B cell (primary cell): ENCODE data around the gene CNPPD1. TPM values are rescaled to one million over a fixed set of nuclear protein-coding genes. Genes with fewer than 3 reads are reported as not detected.
A peak's percentile ranks its signal among the peaks of the same experiment; 100 is the strongest.

Experiments used
- ATAC-seq: fragments of 200-7000 bp; cut with Tn5 transposase; one replicate; pipeline ENCODE4 v1.10.0; 2021; ENCODE audit warnings: low read depth, mild to moderate bottlenecking, moderate number of reproducible peaks, moderate library complexity
- CTCF ChIA-PET: fragments of 350-600 bp; sonication (Branson Sonifier 250); formaldehyde crosslinking; loops from one replicate; lab custom pipeline; 2021; ENCODE audit warnings: antibody characterized with exemption, inconsistent platforms; lab: Charles Lee
- POLR2A ChIA-PET: fragments of 350-600 bp; sonication (Branson Sonifier 250); formaldehyde crosslinking; loops from one replicate; lab custom pipeline; 2021; ENCODE audit warnings: antibody characterized with exemption; lab: Charles Lee
- DNase-seq: peaks from one replicate; pipeline ENCODE4 v3.0.0; 2013
- H2AFZ ChIP-seq: 2 replicates; pipeline ENCODE4 v1.6.1; 2012; ENCODE audit warnings: mild to moderate bottlenecking, low read depth, low read length; ENCODE audit not compliant: insufficient read depth, poor library complexity, severe bottlenecking
- H3K27ac ChIP-seq, 2 donors: 1 replicate in 1 of 2; 2 replicates in 1 of 2; pipeline ENCODE4 v1.5.1; 2012 to 2013; ENCODE audit warnings: low read length in 2 of 2, mild to moderate bottlenecking in 2 of 2, moderate library complexity in 1 of 2
- H3K27me3 ChIP-seq, 4 experiments: fragments of 200-600 bp in 1 of 4; sonication (generic) in 1 of 4; replicated peaks in 1 of 4; 1 replicate in 2 of 4; 2 replicates in 2 of 4; pipeline versions ENCODE4 v1.6.1 to v1.7.0; 2013 to 2016; ENCODE audit warnings: low read length in 3 of 4, mild to moderate bottlenecking in 2 of 4, mixed read lengths in 1 of 4, moderate library complexity in 1 of 4; ENCODE audit not compliant: insufficient read depth in 4 of 4, control insufficient read depth in 3 of 4; ENCODE audit errors: control extremely low read depth in 1 of 4
- H3K36me3 ChIP-seq, 2 experiments: replicated peaks in 1 of 2; 1 replicate in 1 of 2; 2 replicates in 1 of 2; pipeline versions ENCODE4 v1.6.1 to v1.7.1; 2013; ENCODE audit warnings: low read length in 1 of 2; ENCODE audit not compliant: insufficient read depth in 2 of 2, control insufficient read depth in 1 of 2; ENCODE audit errors: control extremely low read depth in 1 of 2, extremely low read depth in 1 of 2
- H3K4me1 ChIP-seq, 2 donors: fragments of 200-600 bp in 1 of 2; sonication (generic) in 1 of 2; 1 replicate in 1 of 2; 2 replicates in 1 of 2; pipeline versions ENCODE4 v1.5.1 to v1.6.1; 2013 to 2017; ENCODE audit warnings: low read length in 2 of 2; ENCODE audit not compliant: control insufficient read depth in 2 of 2, insufficient read depth in 2 of 2
- H3K4me2 ChIP-seq: replicated peaks from 2 replicates; pipeline ENCODE3; 2012; ENCODE audit warnings: mild to moderate bottlenecking, low read depth, low read length; ENCODE audit not compliant: poor library complexity, severe bottlenecking
- H3K4me3 ChIP-seq, 5 experiments: fragments of 200-600 bp in 1 of 5; sonication (generic) in 1 of 5; 1 replicate in 3 of 5; 2 replicates in 2 of 5; pipeline versions ENCODE4 v1.5.1 to v1.7.0; 2011 to 2016; ENCODE audit warnings: low read length in 4 of 5, mild to moderate bottlenecking in 4 of 5, low read depth in 2 of 5, control low read depth in 1 of 5, moderate library complexity in 1 of 5; ENCODE audit not compliant: insufficient read depth in 1 of 5; ENCODE audit errors: control extremely low read depth in 1 of 5, extremely low read depth in 1 of 5
- H3K79me2 ChIP-seq: fragments of 200-600 bp; sonication (generic); one replicate; pipeline ENCODE4 v1.6.0; 2016; ENCODE audit warnings: low read length; ENCODE audit not compliant: control insufficient read depth, insufficient read depth
- H3K9ac ChIP-seq: fragments of 200-600 bp; sonication (generic); 2 replicates; pipeline ENCODE4 v1.6.1; 2017; ENCODE audit warnings: mild to moderate bottlenecking, low read length, moderate library complexity
- H3K9me3 ChIP-seq, 3 donors: one replicate each; pipeline versions ENCODE4 v1.6.1 to v1.7.1; 2013; ENCODE audit warnings: low read length in 2 of 3; ENCODE audit not compliant: control insufficient read depth in 2 of 3, insufficient read depth in 1 of 3; ENCODE audit errors: control extremely low read depth in 1 of 3
- H4K20me1 ChIP-seq: 2 replicates; pipeline ENCODE4 v1.6.0; 2012; ENCODE audit warnings: mild to moderate bottlenecking, low read length; ENCODE audit not compliant: insufficient read depth, control insufficient read depth, poor library complexity, severe bottlenecking
- H3K27ac Mint-ChIP-seq: one replicate; pipeline ENCODE4 v1.8.0; 2021; ENCODE audit warnings: mixed read lengths
- H3K27me3 Mint-ChIP-seq: one replicate; pipeline ENCODE4 v1.8.0; 2021; ENCODE audit warnings: mixed read lengths
- H3K4me1 Mint-ChIP-seq: one replicate; pipeline ENCODE4 v1.8.0; 2021; ENCODE audit warnings: mixed read lengths
- H3K4me3 Mint-ChIP-seq: one replicate; pipeline ENCODE4 v1.8.0; 2021; ENCODE audit warnings: mixed read lengths
- H3K9me3 Mint-ChIP-seq: one replicate; pipeline ENCODE4 v1.8.0; 2022; ENCODE audit warnings: mixed read lengths; ENCODE audit not compliant: insufficient read depth
- CTCF ChIP-seq: fragments of 200-600 bp; IDR thresholded peaks from one replicate; pipeline ENCODE4 v1.8.0; 2022; ENCODE audit warnings: antibody characterized with exemption, mild to moderate bottlenecking
- EZH2 ChIP-seq: IDR thresholded peaks from 2 replicates; pipeline ENCODE4 v1.6.1; 2012; ENCODE audit warnings: borderline replicate concordance, low read depth, mild to moderate bottlenecking, moderate library complexity, low read length; ENCODE audit not compliant: insufficient read depth, poor library complexity, severe bottlenecking
- WGBS: methylation state at CpG from one replicate; pipeline ENCODE4 v1.1.5; 2013; ENCODE audit warnings: missing lambda C conversion rate; ENCODE audit not compliant: insufficient coverage; 5-methylcytosine and 5-hydroxymethylcytosine counted together
- intact Hi-C: fragments of 100-400 bp; cut with micrococcal nuclease; formaldehyde crosslinking; loops from one replicate; pipeline ENCODE4 v1.10.0; 2022
- polyA plus RNA-seq: library from polyadenylated mRNA; depleted of rRNA; stranded (reverse); fragments of >200 nt; gene quantifications from 2 replicates; pipeline ENCODE4 v1.2.3, GENCODE V29; 2012
- total RNA-seq, 2 donors: library from RNA; stranded (reverse); fragments of 120-200 nt in 1 of 2; gene quantifications; 1 replicate in 1 of 2; 2 replicates in 1 of 2; pipeline versions ENCODE4 v1.2.3 to v1.2.4, GENCODE V29; 2013 to 2022

The CNPPD1 gene
- total and polyA plus RNA-seq, 2 donors (not counting 1 experiment from before 2014, with no cell fraction given): 150 to 159 TPM

- Histone ChIP-seq H3K36me3 (peaks cover 7 to 24% of the 10 kb centered on the region in 2 experiments), H2AFZ (peak overlapping the region; percentile 79), H3K4me2 (peak overlapping the region; percentile 80), H3K4me1 (peaks cover 12 to 17% of the 10 kb centered on the region in 2 donors), H3K4me3 (peak overlapping the region; percentile 53 to 82 (median 76)), H3K27ac (peak overlapping the region; percentile 84 to 94), H3K9me3 (no peaks in the 10 kb centered on the region), H3K27me3 (no peaks in the 10 kb centered on the region), H3K79me2 (peaks cover 6% of the 10 kb centered on the region), H3K9ac (peak overlapping the region; percentile 71), H4K20me1 (peaks cover 14% of the 10 kb centered on the region)
- Mint-ChIP-seq H3K4me1 (peaks cover 23% of the 10 kb centered on the region), H3K9me3 (no peaks in the 10 kb centered on the region), H3K27ac (peak overlapping the region; percentile 98), H3K27me3 (peaks cover 2% of the 10 kb centered on the region), H3K4me3 (peak overlapping the region; percentile 96)
- intact Hi-C loops: loop anchor here (1.0 to 2.0 kb wide), 7 partner anchors 13 to 88 kb away; partner anchors contain the start of genes DNAJB2, GLB1L, NHEJ1 and RETREG2
- TF ChIP-seq EZH2 (no peak), CTCF (no peak)
- 19% methylated on average over 6 of the region's 7 CpGs for WGBS
- no peak for ATAC-seq
- DNase-seq: no peak
- ChIA-PET CTCF (interaction anchor here (0.6 to 5.7 kb wide), 17 partner anchors 13 to 308 kb away, joined by 3 to 63 read pairs (median 5); partner anchors contain the start of genes ABCB6, ANKZF1, ATG9A and CNPPD1), POLR2A (interaction anchor here (0.6 to 3.0 kb wide), 14 partner anchors 8 to 182 kb away, joined by 3 to 46 read pairs (median 6); partner anchors contain the start of genes ANKZF1, ATG9A, CNPPD1 and DNAJB2)
Measured at GRCh38 chr2:219205981-219206327, 29.2 kb upstream of the CNPPD1 start.

GRCh38 chr2:219205165-219205538, 28.4 kb upstream of the CNPPD1 start:
- POLR2A ChIA-PET: interaction anchor here (1.5 to 3.0 kb wide), 4 partner anchors 24 to 48 kb away, joined by 4 to 46 read pairs (median 7); partner anchors contain the start of genes ANKZF1, ATG9A, CNPPD1 and RETREG2

More at GRCh38 chr2:219205165-219205538, 28.4 kb upstream of the CNPPD1 start:
- peaks cover 7 to 23% of the 10 kb centered on the region in 2 experiments for H3K36me3 ChIP-seq
- no peak overlapping the region for H3K4me2 ChIP-seq
- TF ChIP-seq EZH2 (no peak), CTCF (no peak)
- no peak overlapping the region for H3K27ac Mint-ChIP-seq
- no peak overlapping the region for H3K27ac ChIP-seq
- CTCF ChIA-PET: interaction anchor here (1.1 to 5.7 kb wide), 3 partner anchors 31 to 90 kb away, joined by 4 to 63 read pairs (median 22); partner anchors contain the start of genes CNPPD1, GLB1L and STK16
- intact Hi-C loops: no loop called here
- no peak overlapping the region for H3K9ac ChIP-seq
- H3K4me1 ChIP-seq: peaks cover 12 to 15% of the 10 kb centered on the region in 2 donors
- no peaks in the 10 kb centered on the region for H3K9me3 ChIP-seq
- H4K20me1 ChIP-seq: peaks cover 14% of the 10 kb centered on the region
- H3K79me2 ChIP-seq: peaks cover 6% of the 10 kb centered on the region
- no peak overlapping the region for H3K4me3 Mint-ChIP-seq
- peaks cover 21% of the 10 kb centered on the region for H3K4me1 Mint-ChIP-seq
- peaks cover 3% of the 10 kb centered on the region for H3K27me3 Mint-ChIP-seq
- no peak overlapping the region for H3K4me3 ChIP-seq
- no peak overlapping the region for H2AFZ ChIP-seq
- ATAC-seq (no peak), DNase-seq (no peak)
- H3K9me3 Mint-ChIP-seq: no peaks in the 10 kb centered on the region
- H3K27me3 ChIP-seq: no peaks in the 10 kb centered on the region
- WGBS: 83% methylated on average over 1 of the region's 5 CpGs
